ENCODE results near the gene KIZ. TPM values are rescaled to one million over a fixed set of nuclear protein-coding genes. Genes with fewer than 3 reads are reported as not detected.
"Not testable (repeated sequence)": the region's sequence is repeated elsewhere in the genome, so short reads cannot be mapped to it uniquely, and the experiment has no call there.

Gene KIZ
- polyA plus RNA-seq, 4 donors: 29.3 to 36.7 (median 32.5) TPM

- no peak for DNase-seq (ENCODE audit: low read depth in 4 of 4, low spot score in 3 of 4)
These were observed 93.8 kb downstream of the KIZ start for GRCh38 chr20:21219686-21220085.

- DNase-seq (ENCODE audit: low read depth in 4 of 4, low spot score in 3 of 4): no peak
These were observed 98.3 kb downstream of the KIZ start for GRCh38 chr20:21224217-21224616.

GRCh38 chr20:21225215-21225947 lies 99.5 kb downstream of the KIZ start:
- DNase-seq (ENCODE audit: low read depth in 4 of 4, low spot score in 3 of 4): no peak

- DNase-seq (ENCODE audit: low read depth in 4 of 4, low spot score in 3 of 4): no peak
These were observed 102.6 kb downstream of the KIZ start for GRCh38 chr20:21228511-21228910.

GRCh38 chr20:21229163-21229562 lies 103.3 kb downstream of the KIZ start:
- DNase-seq (ENCODE audit: low read depth in 4 of 4, low spot score in 3 of 4): no peak

- DNase-seq (ENCODE audit: low read depth in 4 of 4, low spot score in 3 of 4): no peak
These were observed 104.3 kb downstream of the KIZ start for GRCh38 chr20:21230220-21230619.

- no peak for DNase-seq (ENCODE audit: low read depth in 4 of 4, low spot score in 3 of 4)
These were observed 104.8 kb downstream of the KIZ start for GRCh38 chr20:21230686-21231085.

GRCh38 chr20:21232546-21233280 lies 106.8 kb downstream of the KIZ start:
- no peak for DNase-seq (ENCODE audit: low read depth in 4 of 4, low spot score in 3 of 4)

GRCh38 chr20:21234324-21234723 lies 108.4 kb downstream of the KIZ start:
- no peak for DNase-seq (ENCODE audit: low read depth in 4 of 4, low spot score in 3 of 4)

GRCh38 chr20:21234806-21235483 lies 109.1 kb downstream of the KIZ start:
- no peak for DNase-seq (ENCODE audit: low read depth in 4 of 4, low spot score in 3 of 4)

GRCh38 chr20:21235484-21236445 lies 109.9 kb downstream of the KIZ start:
- DNase-seq (ENCODE audit: low read depth in 4 of 4, low spot score in 3 of 4): peak; percentile 28 to 49 (median 46)

GRCh38 chr20:21237956-21238799 lies 112.3 kb downstream of the KIZ start:
- no peak for DNase-seq (ENCODE audit: low read depth in 4 of 4, low spot score in 3 of 4)

- no peak for DNase-seq (ENCODE audit: low read depth in 4 of 4, low spot score in 3 of 4)
These were observed 113.1 kb downstream of the KIZ start for GRCh38 chr20:21238818-21239536.

- no peak for DNase-seq (ENCODE audit: low read depth in 4 of 4, low spot score in 3 of 4)
These were observed 114.5 kb downstream of the KIZ start for GRCh38 chr20:21240394-21240793.

- no peak for DNase-seq (ENCODE audit: low read depth in 4 of 4, low spot score in 3 of 4)
These were observed 115.5 kb downstream of the KIZ start for GRCh38 chr20:21241406-21241805.

- no peak for DNase-seq (ENCODE audit: low read depth in 4 of 4, low spot score in 3 of 4)
These were observed 117.9 kb downstream of the KIZ start for GRCh38 chr20:21243811-21244210.

- DNase-seq (ENCODE audit: low read depth in 4 of 4, low spot score in 3 of 4): no peak
These were observed 118.9 kb downstream of the KIZ start for GRCh38 chr20:21244808-21245207.

- DNase-seq (ENCODE audit: low read depth in 4 of 4, low spot score in 3 of 4): no peak
These were observed 120.3 kb downstream of the KIZ start for GRCh38 chr20:21246161-21246560.

- DNase-seq (ENCODE audit: low read depth in 4 of 4, low spot score in 3 of 4): not testable (repeated sequence)
These were observed 121.8 kb downstream of the KIZ start for GRCh38 chr20:21247603-21248095.

All from right renal pelvis (tissue), 4 donors.